Esophagus squamous epithelium (tissue), 5 donors: ENCODE data around the gene DISP2. TPM values are rescaled to one million over a fixed set of nuclear protein-coding genes. Genes with fewer than 3 reads are reported as not detected.

ENCODE experiments used
- DNase-seq: peaks from one replicate; lab custom pipeline; 2025; lab: John Stamatoyannopoulos, UW
- H3K27ac ChIP-seq, 4 donors: fragments of 200-600 bp; sonication (generic); one replicate each; pipeline ENCODE4 v1.5.1; 2016 to 2019; ENCODE audit warnings: mild to moderate bottlenecking in 1 of 4
- H3K27me3 ChIP-seq, 4 donors: fragments of 200-600 bp; sonication (generic); 1 replicate in 3 of 4; 2 replicates in 1 of 4; pipeline versions ENCODE4 v1.5.1 to v1.6.0; 2017 to 2021; ENCODE audit warnings: antibody characterized with exemption in 1 of 4
- H3K36me3 ChIP-seq, 3 donors: fragments of 200-600 bp; sonication (generic); one replicate each; pipeline ENCODE4 v1.5.1; 2016 to 2019
- H3K4me1 ChIP-seq, 3 donors: fragments of 200-600 bp; sonication (generic); one replicate each; pipeline ENCODE4 v1.5.1; 2017 to 2019
- H3K4me3 ChIP-seq, 4 donors: fragments of 200-600 bp; sonication (generic); 1 replicate in 3 of 4; 2 replicates in 1 of 4; pipeline ENCODE4 v1.5.1; 2016 to 2019; ENCODE audit warnings: mild to moderate bottlenecking in 2 of 4, moderate library complexity in 1 of 4
- H3K9me3 ChIP-seq, 3 donors: fragments of 200-600 bp; sonication (generic); one replicate each; pipeline ENCODE4 v1.5.1; 2016 to 2019
- CTCF ChIP-seq, 6 experiments: fragments of 450-650 bp in 4 of 6; fragments of 200-600 bp in 2 of 6; sonication (generic) in 2 of 6; IDR thresholded peaks; one replicate each; pipeline ENCODE4 v1.5.1; 2016 to 2019; ENCODE audit warnings: antibody characterized with exemption in 6 of 6, mild to moderate bottlenecking in 4 of 6, moderate library complexity in 4 of 6
- POLR2A ChIP-seq, 4 donors: fragments of 450-650 bp; IDR thresholded peaks; one replicate each; pipeline ENCODE4 v1.6.1; 2017; ENCODE audit warnings: antibody characterized with exemption in 4 of 4, mild to moderate bottlenecking in 4 of 4, moderate library complexity in 3 of 4
- WGBS, 2 donors: methylation state at CpG; one replicate each; pipeline ENCODE4 v1.1.5; 2018; 5-methylcytosine and 5-hydroxymethylcytosine counted together
- intact Hi-C: fragments of 100-400 bp; cut with DNase I; formaldehyde crosslinking; loops from one replicate; pipeline ENCODE4 v1.15.0; 2022
- total RNA-seq, 4 donors: library from RNA; depleted of rRNA; stranded (reverse); fragments of >200 nt; gene quantifications; one replicate each; pipeline ENCODE4 v1.1.0, GENCODE V29; 2016
- donor health status: DM: yes; HTN: yes; CAD: no.

Gene DISP2
- total RNA-seq, 4 donors from 2014 or later: under 0.01 TPM; not detected in 2

GRCh38 chr15:40327457-40327856, 30.6 kb upstream of the DISP2 start:
- WGBS, 2 donors: 76 to 77% methylated on average over 2 to 4 of the region's 6 CpGs
- peaks cover 19 to 79% (median 25%) of the 10 kb centered on the region in 3 donors for H3K4me1 ChIP-seq

GRCh38 chr15:40328176-40328575, 29.8 kb upstream of the DISP2 start:
- intact Hi-C loops: no loop called here
- 39 to 56% methylated on average over 3 of the region's 3 CpGs for WGBS, 2 donors
- no peak overlapping the region for H3K27ac ChIP-seq

More at GRCh38 chr15:40327457-40327856, 30.6 kb upstream of the DISP2 start:
- Histone ChIP-seq H3K27me3 (peaks cover 0 to 10% (median 0%) of the 10 kb centered on the region in 4 donors), H3K27ac (no peak overlapping the region), H3K36me3 (peaks cover 0 to 8% (median 0%) of the 10 kb centered on the region in 3 donors), H3K9me3 (no peaks in the 10 kb centered on the region), H3K4me3 (no peak overlapping the region)
- DNase-seq: no peak
- intact Hi-C loops: no loop called here
- TF ChIP-seq CTCF (IDR thresholded peaks at IDR 0.05) (no peak), POLR2A (IDR thresholded peaks at IDR 0.05) (no peak)

GRCh38 chr15:40328751-40329150, 29.3 kb upstream of the DISP2 start:
- H3K4me3 ChIP-seq: no peak overlapping the region
- no peak for DNase-seq
- 71 to 76% methylated on average over 5 of the region's 5 CpGs for WGBS, 2 donors
- peaks cover 0 to 10% (median 0%) of the 10 kb centered on the region in 4 donors for H3K27me3 ChIP-seq
- H3K27ac ChIP-seq: no peak overlapping the region
- peaks cover 0 to 8% (median 0%) of the 10 kb centered on the region in 3 donors for H3K36me3 ChIP-seq
- H3K9me3 ChIP-seq: no peaks in the 10 kb centered on the region
- no peak for TF ChIP-seq POLR2A (IDR thresholded peaks at IDR 0.05)
- no peak for TF ChIP-seq CTCF (IDR thresholded peaks at IDR 0.05)
- peaks cover 15 to 84% (median 21%) of the 10 kb centered on the region in 3 donors for H3K4me1 ChIP-seq
- intact Hi-C loops: no loop called here

More at GRCh38 chr15:40328176-40328575, 29.8 kb upstream of the DISP2 start:
- no peak for DNase-seq
- H3K4me3 ChIP-seq: no peak overlapping the region
- peaks cover 0 to 8% (median 0%) of the 10 kb centered on the region in 3 donors for H3K36me3 ChIP-seq
- H3K4me1 ChIP-seq: peaks cover 13 to 79% (median 18%) of the 10 kb centered on the region in 3 donors
- H3K9me3 ChIP-seq: no peaks in the 10 kb centered on the region
- no peak for TF ChIP-seq POLR2A (IDR thresholded peaks at IDR 0.05)
- TF ChIP-seq CTCF (IDR thresholded peaks at IDR 0.05): no peak
- peaks cover 0 to 10% (median 0%) of the 10 kb centered on the region in 4 donors for H3K27me3 ChIP-seq

GRCh38 chr15:40329804-40330203, 28.2 kb upstream of the DISP2 start:
- peaks cover 0 to 8% (median 0%) of the 10 kb centered on the region in 3 donors for H3K36me3 ChIP-seq
- no peak for DNase-seq
- no peaks in the 10 kb centered on the region for H3K9me3 ChIP-seq
- H3K4me1 ChIP-seq: peaks cover 18 to 85% (median 29%) of the 10 kb centered on the region in 3 donors
- intact Hi-C loops: no loop called here
- no peak overlapping the region for H3K4me3 ChIP-seq
- peak overlapping the region in 3 of 4 donors; percentile 51 to 69 (median 59) for H3K27ac ChIP-seq
- TF ChIP-seq CTCF (IDR thresholded peaks at IDR 0.05): no peak
- TF ChIP-seq POLR2A (IDR thresholded peaks at IDR 0.05): no peak
- 77% methylated on average over 7 of the region's 7 CpGs for WGBS, 2 donors
- peaks cover 0 to 4% (median 0%) of the 10 kb centered on the region in 4 donors for H3K27me3 ChIP-seq

- WGBS, 2 donors: 40% methylated on average over 5 of the region's 5 CpGs; no CpG with 5 or more reads in 1 of the 2 donors
- H3K36me3 ChIP-seq: peaks cover 0 to 8% (median 0%) of the 10 kb centered on the region in 3 donors
- peaks cover 19 to 85% (median 29%) of the 10 kb centered on the region in 3 donors for H3K4me1 ChIP-seq
- H3K27me3 ChIP-seq: no peaks in the 10 kb centered on the region
- TF ChIP-seq CTCF (IDR thresholded peaks at IDR 0.05) (no peak), POLR2A (IDR thresholded peaks at IDR 0.05) (no peak)
- no peak for DNase-seq
- no peak overlapping the region for H3K4me3 ChIP-seq
- H3K27ac ChIP-seq: peak overlapping the region in 3 of 4 donors; percentile 51 to 69 (median 59)
- intact Hi-C loops: no loop called here
- no peaks in the 10 kb centered on the region for H3K9me3 ChIP-seq
Measured at GRCh38 chr15:40330368-40330836, 27.6 kb upstream of the DISP2 start.
